T follicular helper cell (primary cell): ENCODE results near the gene GFOD2.
"Not testable (repeated sequence)": the region's sequence is repeated elsewhere in the genome, so short reads cannot be mapped to it uniquely, and the experiment has no call there.

Experiments used
- DNase-seq: peaks from one replicate; pipeline ENCODE4 v3.0.0-alpha.2; 2020; ENCODE audit warnings: low read depth

Gene GFOD2

GRCh38 chr16:67702130-67702529 is 17.0 kb downstream of the GFOD2 start:
- no peak for DNase-seq

DNA sequence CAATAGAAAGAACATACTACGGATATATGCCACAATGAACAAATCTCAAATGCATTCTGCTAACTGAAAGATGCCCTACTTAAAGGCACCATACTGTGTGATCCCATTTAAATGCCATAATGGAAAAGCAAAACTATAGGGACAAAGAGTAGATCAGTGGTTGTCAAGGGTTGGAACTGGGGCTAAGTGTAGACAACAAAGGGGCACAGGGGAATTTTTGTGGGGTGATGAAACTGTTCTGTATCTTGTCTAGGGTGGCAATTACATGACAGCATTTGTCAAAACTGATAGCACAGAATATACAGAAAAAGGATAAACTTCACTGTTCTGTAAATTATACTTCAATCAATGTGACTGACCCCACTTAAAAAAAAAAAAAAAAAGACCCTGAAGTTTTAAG is 17.7 kb downstream of the GFOD2 start:
- DNase-seq, result no peak

- no peak for DNase-seq
These were observed 19.9 kb downstream of the GFOD2 start for GRCh38 chr16:67699265-67699664.

- DNase-seq, result no peak
These were observed 21.5 kb downstream of the GFOD2 start for GRCh38 chr16:67697422-67698185.

DNA sequence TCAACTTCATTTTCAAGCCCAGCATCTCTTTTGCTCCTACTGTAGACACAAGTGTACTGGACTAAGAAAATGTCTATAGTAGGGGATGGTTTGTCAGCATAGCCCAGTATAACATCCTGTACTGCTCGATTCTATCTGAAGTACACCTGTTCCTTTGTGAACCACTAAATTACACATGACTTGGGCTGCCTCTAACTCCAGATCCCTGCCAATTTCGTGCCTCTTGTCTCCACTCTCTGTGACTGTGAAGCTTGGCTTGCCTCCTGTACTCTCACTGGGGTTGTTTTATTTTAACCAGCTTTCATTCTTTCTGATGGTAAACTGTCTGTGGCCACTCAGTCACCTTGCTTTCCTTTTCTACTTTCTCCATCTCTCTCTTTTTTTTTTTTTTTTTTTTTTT is 24.5 kb downstream of the GFOD2 start:
- DNase-seq, result no peak

GRCh38 chr16:67693517-67694285 is 25.4 kb downstream of the GFOD2 start:
- not testable (repeated sequence) for DNase-seq

DNA sequence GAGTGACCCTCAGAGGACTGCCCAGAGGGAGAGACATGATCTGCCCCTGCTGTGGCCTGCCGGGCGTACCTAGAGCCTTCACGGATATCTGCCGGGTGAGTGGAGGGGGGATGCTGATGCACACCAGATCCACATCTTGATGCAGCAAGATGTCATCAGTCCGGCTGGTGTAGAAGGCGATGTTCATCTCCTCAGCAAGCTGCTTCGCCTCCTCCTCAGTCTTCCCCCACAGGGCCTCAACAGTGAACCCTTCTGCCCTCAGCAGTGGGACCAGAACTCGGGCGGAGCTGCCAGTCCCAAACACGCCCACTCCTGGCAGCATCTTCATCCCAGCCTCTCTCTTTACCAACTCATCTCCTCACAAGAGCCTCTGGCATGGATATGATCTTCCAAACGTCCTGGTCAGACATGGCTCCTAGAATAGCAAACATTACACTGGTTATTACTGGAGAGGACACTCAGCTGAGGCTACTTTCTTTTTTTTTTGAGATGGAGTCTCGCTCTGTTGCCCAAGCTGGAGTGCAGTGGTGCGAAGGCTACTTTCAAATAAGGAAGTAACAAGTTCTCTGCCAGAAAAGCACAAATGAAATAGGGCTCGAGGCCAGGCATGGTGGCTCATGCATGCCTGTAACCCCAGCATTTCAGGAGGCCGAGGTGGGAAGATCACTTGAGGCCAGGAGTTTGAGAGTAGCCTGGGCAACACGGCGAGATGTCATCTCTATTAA is 33.6 kb downstream of the GFOD2 start:
- DNase-seq, result no peak

DNA sequence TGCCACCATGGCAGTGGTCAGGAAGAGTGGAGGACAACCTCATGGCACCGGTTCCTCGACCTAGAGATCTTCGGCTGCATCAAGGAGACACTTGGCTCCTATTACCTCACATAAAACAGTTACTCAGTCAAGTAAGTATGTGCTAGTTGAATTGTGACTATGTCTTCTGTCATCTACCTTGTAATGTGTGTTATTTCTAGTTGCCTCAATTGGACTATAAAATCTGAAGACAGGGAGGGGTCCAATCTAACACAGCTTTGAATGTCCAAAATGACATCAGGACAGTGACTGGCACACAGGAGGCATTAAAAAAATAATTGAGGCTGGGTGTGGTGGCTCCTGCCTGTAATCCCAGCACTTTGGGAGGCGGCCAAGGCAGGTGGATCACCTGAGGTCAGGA is 35.3 kb downstream of the GFOD2 start:
- no peak for DNase-seq

DNA sequence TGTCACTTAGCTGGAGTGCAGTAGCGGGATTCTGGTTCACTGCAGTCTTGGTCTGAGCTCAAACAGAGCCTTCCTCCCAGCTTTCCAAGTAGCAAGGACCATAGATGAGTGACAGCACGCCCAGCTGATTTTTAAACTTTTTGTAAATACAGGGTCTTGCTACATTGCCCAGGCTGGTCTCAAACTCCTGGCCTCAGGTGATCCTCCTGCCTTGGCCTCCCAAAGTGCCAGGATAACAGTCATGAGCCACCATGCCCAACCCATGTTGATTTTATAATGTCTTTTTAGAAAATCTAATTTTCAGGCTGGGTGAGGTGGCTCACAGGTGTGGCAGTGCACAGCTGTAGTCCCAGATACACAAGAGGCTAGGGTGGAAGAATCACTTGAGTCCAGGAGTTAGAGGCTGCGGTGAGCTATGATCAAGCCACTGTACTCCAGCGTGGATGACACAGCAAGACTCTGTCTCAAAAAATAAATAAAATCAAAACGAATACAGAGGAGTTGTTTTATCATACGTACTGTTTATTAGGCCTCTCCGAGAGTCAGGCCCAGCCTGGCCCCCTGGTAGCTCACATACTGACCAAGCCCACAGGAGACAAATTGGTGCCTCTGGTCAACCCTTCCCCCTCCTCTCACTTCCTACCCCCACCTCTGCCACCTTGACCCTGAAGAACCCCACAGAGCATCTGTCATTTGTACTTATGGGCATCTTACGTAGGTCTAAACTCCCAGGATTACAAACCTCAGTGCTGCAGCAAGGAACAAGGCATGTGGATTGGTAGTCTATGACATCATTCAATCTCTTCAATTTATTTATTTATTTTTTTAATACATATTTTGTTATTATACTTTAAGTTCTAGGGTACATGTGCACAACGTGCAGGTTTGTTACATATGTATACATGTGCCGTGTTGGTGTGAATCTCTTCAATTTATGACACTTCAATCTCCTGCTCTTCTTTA is 38.9 kb downstream of the GFOD2 start:
- no peak for DNase-seq

DNA sequence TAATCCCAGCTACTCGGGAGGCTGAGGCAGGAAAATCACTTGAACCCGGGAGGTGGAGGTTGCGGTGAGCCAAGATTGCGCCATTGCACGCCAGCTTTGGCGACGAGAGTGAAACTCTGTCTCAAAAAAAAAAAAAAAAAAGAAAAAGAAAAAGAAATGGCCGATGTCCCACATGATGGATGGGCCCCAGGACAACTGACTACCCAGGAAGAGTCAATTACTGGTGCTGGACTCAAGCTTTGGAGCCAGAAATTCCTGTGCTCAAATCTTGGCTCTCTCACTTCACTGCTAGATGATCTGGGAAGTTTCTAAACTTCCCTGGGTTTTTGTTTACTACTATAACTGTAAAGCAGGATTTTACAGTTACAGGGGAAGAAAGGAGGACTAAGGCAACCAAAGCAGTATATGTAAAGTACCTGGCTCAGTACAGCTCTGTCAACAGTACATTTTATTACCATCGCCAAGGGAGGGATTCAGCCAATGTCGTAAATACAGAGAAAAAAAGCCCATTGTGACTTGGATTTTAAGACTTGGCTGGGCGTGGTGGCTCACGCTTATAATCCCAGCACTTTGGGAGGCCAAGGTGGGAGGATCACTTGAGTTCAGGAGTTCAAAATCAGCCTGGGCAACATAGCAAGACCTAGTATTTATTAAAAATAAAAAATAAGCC is 40.6 kb downstream of the GFOD2 start:
- DNase-seq, result no peak

DNA sequence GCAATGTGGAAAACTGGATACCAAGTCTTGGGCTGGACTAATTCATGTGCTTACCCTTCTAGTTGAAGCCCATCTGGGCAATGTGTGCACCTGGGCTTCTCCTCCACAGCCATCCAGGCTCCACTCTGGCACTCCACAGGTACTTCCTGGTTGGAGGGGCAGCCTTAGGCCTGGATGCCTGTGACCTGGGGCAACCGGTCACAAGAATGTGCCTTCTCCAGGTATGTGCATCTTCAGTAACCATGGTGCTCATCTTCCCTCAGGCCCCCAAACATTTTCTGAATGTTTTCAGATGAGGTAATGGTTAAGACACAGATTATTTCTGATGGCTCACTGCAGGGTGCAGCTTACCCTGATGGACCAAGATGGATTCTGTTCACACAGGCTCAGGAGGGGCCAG is 41.4 kb downstream of the GFOD2 start:
- no peak for DNase-seq

GRCh38 chr16:67676939-67677338 is 42.2 kb downstream of the GFOD2 start:
- DNase-seq, result no peak

DNA sequence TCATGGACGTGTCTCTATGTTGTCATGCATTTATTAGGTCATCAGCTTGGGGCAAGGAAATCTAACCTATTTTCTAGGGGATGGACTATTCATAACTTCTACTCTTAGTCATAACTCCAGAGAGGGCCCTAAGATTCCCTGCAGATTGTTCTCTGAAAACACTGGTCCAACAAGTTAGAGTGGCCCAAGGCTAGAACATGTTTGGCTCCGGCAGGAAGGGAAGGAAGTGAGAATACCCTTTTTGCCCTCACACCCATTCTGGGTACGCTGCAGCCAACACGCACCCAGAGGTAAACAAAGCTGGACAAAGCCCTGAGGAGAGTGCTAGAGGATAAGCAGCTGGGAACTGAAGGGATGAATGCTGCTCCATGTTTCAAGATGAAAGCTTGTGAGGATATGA is 42.6 kb downstream of the GFOD2 start:
- DNase-seq, result no peak

GRCh38 chr16:67675999-67676398 is 43.1 kb downstream of the GFOD2 start:
- DNase-seq, result no peak

- no peak for DNase-seq
These were observed 43.6 kb downstream of the GFOD2 start for GRCh38 chr16:67675579-67675935.

- DNase-seq, result no peak
These were observed 44.1 kb downstream of the GFOD2 start for GRCh38 chr16:67674851-67675578.

- no peak for DNase-seq
These were observed 45.2 kb downstream of the GFOD2 start for GRCh38 chr16:67673712-67674580.

DNA sequence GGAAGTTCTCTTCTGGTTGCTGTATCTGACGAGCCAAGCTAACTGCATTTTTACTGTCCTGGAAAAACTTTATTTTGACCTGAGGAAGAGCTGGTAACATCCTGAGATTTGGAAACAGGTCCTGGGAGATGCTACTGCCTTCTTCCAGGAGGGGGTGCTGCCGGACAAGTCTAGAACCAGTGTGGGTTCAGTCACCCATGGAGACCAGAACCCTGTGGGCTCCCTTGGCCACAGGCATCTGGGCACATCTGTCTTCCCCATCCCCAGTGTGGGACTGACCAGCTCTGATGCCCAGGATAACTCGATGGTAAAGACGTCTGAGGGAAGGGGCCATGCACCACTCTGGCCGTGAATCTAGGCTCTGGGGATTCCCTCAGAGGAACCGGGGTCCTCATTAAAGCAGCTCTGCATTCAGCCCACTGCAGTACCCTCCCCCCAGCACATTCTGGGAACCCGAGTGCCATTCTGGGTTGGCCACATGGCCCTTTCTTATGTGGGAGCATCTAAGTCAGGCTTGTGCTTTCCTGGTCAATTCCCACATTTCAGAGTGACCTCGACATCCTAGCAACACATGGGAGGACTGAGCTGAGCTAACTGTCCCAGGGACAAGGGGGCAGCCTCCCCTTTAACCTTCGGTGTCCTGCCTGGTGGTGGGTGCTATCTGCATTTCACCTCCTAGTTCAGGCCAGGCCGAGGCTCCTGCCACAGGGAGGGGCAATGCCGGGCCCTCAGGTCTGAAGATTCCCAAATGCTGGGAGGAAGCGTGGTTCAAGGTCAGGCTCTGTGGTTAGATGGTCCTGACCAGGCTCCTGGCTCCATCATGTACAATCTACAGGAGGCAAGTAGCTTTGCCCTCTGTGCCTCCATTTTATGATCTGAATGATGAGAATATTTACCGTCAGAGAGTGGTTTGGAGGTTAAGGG is 46.1 kb downstream of the GFOD2 start:
- DNase-seq, result peak; percentile 34
